Loucy (cell line): ENCODE measurements around the gene CEP112.

Source experiments
- H2AFZ ChIP-seq: fragments of 200-600 bp; sonication (generic); 2 replicates; pipeline ENCODE4 v1.6.0; 2016; ENCODE audit warnings: antibody characterized with exemption, mild to moderate bottlenecking, low read length, moderate library complexity
- H3F3A ChIP-seq: fragments of 200-600 bp; 2 replicates; pipeline ENCODE4 v1.6.0; 2016; ENCODE audit warnings: antibody characterized with exemption, low read depth, mild to moderate bottlenecking
- H3K27me3 ChIP-seq: fragments of 200-600 bp; sonication (generic); 2 replicates; pipeline ENCODE4 v1.6.1; 2014; ENCODE audit warnings: low read length, mild to moderate bottlenecking; ENCODE audit not compliant: insufficient read depth, poor library complexity, severe bottlenecking
- H3K36me3 ChIP-seq: fragments of 200-600 bp; sonication (generic); 2 replicates; pipeline ENCODE4 v1.6.1; 2016; ENCODE audit warnings: low read length; ENCODE audit not compliant: insufficient read depth
- H3K4me1 ChIP-seq: fragments of 200-600 bp; sonication (generic); 2 replicates; pipeline ENCODE4 v1.5.1; 2014; ENCODE audit warnings: low read length, mild to moderate bottlenecking; ENCODE audit not compliant: insufficient read depth, poor library complexity, severe bottlenecking
- H3K4me2 ChIP-seq: fragments of 200-600 bp; sonication (generic); 2 replicates; pipeline ENCODE4 v1.6.0; 2014; ENCODE audit warnings: antibody characterized with exemption, low read length, low read depth, mild to moderate bottlenecking; ENCODE audit not compliant: poor library complexity, severe bottlenecking
- H3K4me3 ChIP-seq: fragments of 200-600 bp; sonication (generic); 2 replicates; pipeline ENCODE4 v1.5.1; 2014; ENCODE audit warnings: low read length, mild to moderate bottlenecking, mixed read lengths; ENCODE audit not compliant: poor library complexity, severe bottlenecking
- H3K79me2 ChIP-seq: fragments of 200-600 bp; sonication (generic); 2 replicates; pipeline ENCODE4 v1.6.1; 2014; ENCODE audit warnings: low read length; ENCODE audit not compliant: insufficient read depth
- H3K9ac ChIP-seq: fragments of 200-600 bp; sonication (generic); 2 replicates; pipeline ENCODE4 v1.6.0; 2014; ENCODE audit warnings: mild to moderate bottlenecking, low read depth, low read length, moderate library complexity; ENCODE audit not compliant: poor library complexity, severe bottlenecking
- H3K9me2 ChIP-seq: fragments of 200-600 bp; sonication (generic); replicated peaks from 2 replicates; pipeline ENCODE4 v1.6.1; 2016; ENCODE audit warnings: low read depth, low read length, mixed read lengths
- H3K9me3 ChIP-seq: fragments of 200-600 bp; sonication (generic); 2 replicates; pipeline ENCODE4 v1.6.1; 2014; ENCODE audit warnings: mild to moderate bottlenecking, antibody characterized with exemption, low read length, low read depth; ENCODE audit not compliant: insufficient read depth
- H4K20me1 ChIP-seq: fragments of 200-600 bp; sonication (generic); 2 replicates; pipeline ENCODE4 v1.6.0; 2014; ENCODE audit warnings: antibody characterized with exemption, low read length, mild to moderate bottlenecking; ENCODE audit not compliant: insufficient read depth, poor library complexity, severe bottlenecking
- EZH2phosphoT487 ChIP-seq: fragments of 200-600 bp; IDR thresholded peaks from 2 replicates; pipeline ENCODE4 v1.6.1; 2018; ENCODE audit warnings: antibody characterized with exemption, mild to moderate bottlenecking, moderate library complexity, borderline replicate concordance
- TF ChIP-seq, protein P1 (sequence below): fragments of 200-600 bp; sonication (generic); conservative IDR thresholded peaks from 2 replicates; pipeline ENCODE4 v1.5.1; 2014; ENCODE audit warnings: mild to moderate bottlenecking, antibody characterized with exemption, low read length

CEP112 gene

DNA sequence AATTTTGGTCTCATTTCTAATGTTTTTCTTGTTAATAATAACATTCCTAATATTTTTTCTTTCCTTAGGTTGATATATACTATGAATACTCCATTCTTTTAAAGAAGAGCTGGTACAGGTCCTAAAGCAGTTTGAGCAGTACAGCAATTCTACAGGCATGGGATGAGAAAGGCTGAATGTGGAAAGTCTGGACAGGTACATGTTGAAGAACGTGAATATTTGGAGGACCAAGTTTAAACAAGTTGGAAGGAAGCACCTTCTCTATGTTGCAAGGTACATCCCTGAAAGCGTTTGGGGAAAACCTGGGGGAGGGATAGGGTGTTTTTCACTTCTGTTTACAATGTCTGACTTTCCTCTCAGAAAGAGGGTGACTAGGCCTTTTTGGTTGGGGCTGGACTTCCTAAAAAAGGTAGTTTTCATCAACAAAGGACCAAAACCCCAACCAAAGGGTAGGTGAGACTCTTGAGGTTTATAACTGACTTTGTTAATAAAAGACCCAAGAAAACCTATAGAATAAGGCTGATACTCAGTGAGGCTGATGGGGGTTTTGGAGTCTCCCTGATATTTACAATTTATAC, 534.6 kb downstream of the CEP112 start:
- Histone ChIP-seq H2AFZ (no peak overlapping the region), H3K4me3 (no peak overlapping the region), H3K9ac (no peak overlapping the region), H3K4me1 (no peaks in the 10 kb centered on the region), H3K9me2 (no peaks in the 10 kb centered on the region), H3K27me3 (no peaks in the 10 kb centered on the region), H4K20me1 (no peaks in the 10 kb centered on the region), H3K79me2 (no peaks in the 10 kb centered on the region), H3F3A (no peaks in the 10 kb centered on the region), H3K4me2 (no peak overlapping the region), H3K9me3 (no peaks in the 10 kb centered on the region), H3K36me3 (no peaks in the 10 kb centered on the region)
- TF ChIP-seq EZH2phosphoT487 = no peak
- TF ChIP-seq, protein P1, sequence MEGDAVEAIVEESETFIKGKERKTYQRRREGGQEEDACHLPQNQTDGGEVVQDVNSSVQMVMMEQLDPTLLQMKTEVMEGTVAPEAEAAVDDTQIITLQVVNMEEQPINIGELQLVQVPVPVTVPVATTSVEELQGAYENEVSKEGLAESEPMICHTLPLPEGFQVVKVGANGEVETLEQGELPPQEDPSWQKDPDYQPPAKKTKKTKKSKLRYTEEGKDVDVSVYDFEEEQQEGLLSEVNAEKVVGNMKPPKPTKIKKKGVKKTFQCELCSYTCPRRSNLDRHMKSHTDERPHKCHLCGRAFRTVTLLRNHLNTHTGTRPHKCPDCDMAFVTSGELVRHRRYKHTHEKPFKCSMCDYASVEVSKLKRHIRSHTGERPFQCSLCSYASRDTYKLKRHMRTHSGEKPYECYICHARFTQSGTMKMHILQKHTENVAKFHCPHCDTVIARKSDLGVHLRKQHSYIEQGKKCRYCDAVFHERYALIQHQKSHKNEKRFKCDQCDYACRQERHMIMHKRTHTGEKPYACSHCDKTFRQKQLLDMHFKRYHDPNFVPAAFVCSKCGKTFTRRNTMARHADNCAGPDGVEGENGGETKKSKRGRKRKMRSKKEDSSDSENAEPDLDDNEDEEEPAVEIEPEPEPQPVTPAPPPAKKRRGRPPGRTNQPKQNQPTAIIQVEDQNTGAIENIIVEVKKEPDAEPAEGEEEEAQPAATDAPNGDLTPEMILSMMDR = no peak

DNA sequence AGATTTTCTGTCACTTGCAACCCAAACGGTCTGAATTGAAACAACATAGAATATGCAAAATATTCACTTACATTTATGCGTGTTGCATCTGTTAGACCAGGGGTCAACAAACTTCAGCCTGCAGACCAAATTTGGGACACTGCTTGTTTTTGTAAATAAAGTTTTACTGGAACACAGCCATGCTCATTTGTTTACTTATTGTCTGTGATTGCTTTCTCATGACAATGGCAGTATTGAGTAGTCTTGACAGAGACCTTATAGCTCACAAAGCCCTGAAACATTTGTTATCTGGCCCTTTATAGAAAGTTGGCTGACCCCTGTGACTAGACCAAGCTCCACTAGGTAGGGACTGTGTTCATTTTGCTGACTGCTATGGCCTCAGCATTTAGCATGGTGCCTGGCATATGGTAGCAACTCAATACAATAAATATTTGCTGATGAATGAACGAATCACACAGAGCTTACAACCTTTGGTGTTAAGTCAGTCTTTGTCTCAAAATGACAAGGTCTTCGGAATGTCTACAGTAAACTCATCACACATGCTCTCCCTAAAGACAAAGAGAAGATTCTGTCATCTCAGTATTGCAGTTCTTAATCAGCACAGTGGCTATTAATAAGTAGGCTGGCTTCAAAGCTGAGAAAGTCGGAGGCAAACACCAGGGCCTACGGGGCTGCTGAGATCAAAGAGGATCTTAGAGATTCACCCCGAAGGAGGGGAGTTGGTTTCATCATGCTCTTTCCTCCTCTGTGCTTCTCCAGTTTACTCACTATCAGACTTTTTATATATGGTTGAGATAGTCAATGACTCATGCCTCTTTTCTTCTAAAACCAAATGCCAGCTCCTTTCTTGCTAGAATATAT, 535.3 kb downstream of the CEP112 start:
- Histone ChIP-seq H3F3A (no peaks in the 10 kb centered on the region), H3K4me3 (no peak overlapping the region), H2AFZ (no peak overlapping the region), H3K9me2 (no peaks in the 10 kb centered on the region), H3K9ac (no peak overlapping the region), H3K4me2 (no peak overlapping the region), H3K27me3 (no peaks in the 10 kb centered on the region), H3K36me3 (no peaks in the 10 kb centered on the region), H3K4me1 (no peaks in the 10 kb centered on the region), H3K9me3 (no peaks in the 10 kb centered on the region), H3K79me2 (no peaks in the 10 kb centered on the region), H4K20me1 (no peaks in the 10 kb centered on the region)
- TF ChIP-seq, protein P1 = no peak
- TF ChIP-seq EZH2phosphoT487 = no peak

DNA sequence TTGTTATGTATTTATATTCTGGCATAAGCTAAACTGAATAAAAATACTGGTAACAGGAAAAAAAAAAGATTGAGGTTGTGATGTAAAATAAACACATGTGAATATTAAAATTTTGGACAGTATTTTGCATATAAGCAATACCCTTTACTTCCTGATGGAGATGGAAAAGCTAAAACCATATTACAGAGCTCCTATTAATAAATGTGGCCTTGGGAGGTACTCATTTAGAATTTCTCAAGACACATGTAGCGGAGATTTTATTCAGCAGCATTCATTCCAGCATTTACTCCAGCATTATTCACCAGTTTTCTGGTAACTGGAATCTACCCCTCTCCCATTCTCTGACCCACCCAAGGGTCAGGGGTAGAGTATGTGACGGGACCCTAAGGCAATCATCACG, 536.2 kb downstream of the CEP112 start:
- Histone ChIP-seq H4K20me1 (no peaks in the 10 kb centered on the region), H3K4me2 (no peak overlapping the region), H3F3A (no peaks in the 10 kb centered on the region), H3K9ac (no peak overlapping the region), H2AFZ (no peak overlapping the region), H3K9me2 (no peaks in the 10 kb centered on the region), H3K4me3 (no peak overlapping the region), H3K79me2 (no peaks in the 10 kb centered on the region), H3K9me3 (no peaks in the 10 kb centered on the region), H3K4me1 (no peaks in the 10 kb centered on the region), H3K36me3 (no peaks in the 10 kb centered on the region), H3K27me3 (no peaks in the 10 kb centered on the region)
- no peak for TF ChIP-seq EZH2phosphoT487
- TF ChIP-seq, protein P1 = no peak
